OCI-M1 (cell line): ENCODE results near the gene TOM1L2.

Source experiments
- DNase-seq: peaks from one replicate; lab custom pipeline; 2025; lab: John Stamatoyannopoulos, UW

Gene TOM1L2

GRCh38 chr17:17806611-17807274 is 165.5 kb downstream of the TOM1L2 start:
- no peak for DNase-seq

- DNase-seq: no peak
Measured at GRCh38 chr17:17806035-17806434, 166.2 kb downstream of the TOM1L2 start.

GRCh38 chr17:17805575-17805974 is 166.6 kb downstream of the TOM1L2 start:
- DNase-seq: no peak

GRCh38 chr17:17804007-17804406 is 168.2 kb downstream of the TOM1L2 start:
- DNase-seq: no peak

- DNase-seq: no peak
Measured at GRCh38 chr17:17801800-17802481, 170.3 kb downstream of the TOM1L2 start.

GRCh38 chr17:17800504-17801021 is 171.6 kb downstream of the TOM1L2 start:
- DNase-seq: no peak

- DNase-seq: no peak
Measured at GRCh38 chr17:17798573-17799255, 173.5 kb downstream of the TOM1L2 start.

GRCh38 chr17:17798010-17798556 is 174.1 kb downstream of the TOM1L2 start:
- DNase-seq: no peak

- DNase-seq: no peak
Measured at GRCh38 chr17:17797119-17797809, 174.9 kb downstream of the TOM1L2 start.

GRCh38 chr17:17796787-17797061 is 175.5 kb downstream of the TOM1L2 start:
- no peak for DNase-seq

GRCh38 chr17:17795946-17796786 is 176.0 kb downstream of the TOM1L2 start:
- no peak for DNase-seq

GRCh38 chr17:17795296-17795695 is 176.9 kb downstream of the TOM1L2 start:
- DNase-seq: no peak

- no peak for DNase-seq
Measured at GRCh38 chr17:17794382-17794781, 177.8 kb downstream of the TOM1L2 start.
